Head of caudate nucleus (tissue), 42 donors: Measurements from ENCODE around the gene EIF5B.

Experiments used
- DNase-seq, 42 donors: peaks; one replicate each; pipeline versions ENCODE4 v3.0.0 to v3.0.0-alpha.2; 2020 to 2021; ENCODE audit warnings: mixed read lengths in 7 of 42
- intact Hi-C: fragments of 100-400 bp; cut with DNase I; formaldehyde crosslinking; loops from one replicate; pipeline ENCODE4 v1.15.0; 2022

EIF5B gene

GRCh38 chr2:99401841-99402240, 64.7 kb downstream of the EIF5B start:
- intact Hi-C loops = no loop called here

GRCh38 chr2:99403084-99403483, 65.9 kb downstream of the EIF5B start:
- DNase-seq = no peak
- intact Hi-C loops = no loop called here

More at GRCh38 chr2:99401841-99402240, 64.7 kb downstream of the EIF5B start:
- no peak for DNase-seq

- intact Hi-C loops = no loop called here
- DNase-seq = no peak
Measured at GRCh38 chr2:99403524-99403923, 66.3 kb downstream of the EIF5B start.

- intact Hi-C loops = no loop called here
- peak in 7 of 42 donors; percentile 8 to 51 (median 23) for DNase-seq
Measured at GRCh38 chr2:99404039-99404796, 67.0 kb downstream of the EIF5B start.

GRCh38 chr2:99404797-99405669, 67.8 kb downstream of the EIF5B start:
- DNase-seq = no peak
- intact Hi-C loops = no loop called here

- intact Hi-C loops = no loop called here
- DNase-seq = no peak
Measured at GRCh38 chr2:99406137-99406536, 68.9 kb downstream of the EIF5B start.

GRCh38 chr2:99410276-99410675, 73.1 kb downstream of the EIF5B start:
- intact Hi-C loops = no loop called here
- DNase-seq = no peak

GRCh38 chr2:99414566-99414965, 77.4 kb downstream of the EIF5B start:
- intact Hi-C loops = no loop called here
- DNase-seq = no peak

- intact Hi-C loops = no loop called here
- DNase-seq = no peak
Measured at GRCh38 chr2:99417396-99417795, 80.2 kb downstream of the EIF5B start.

GRCh38 chr2:99420031-99420430, 82.8 kb downstream of the EIF5B start:
- intact Hi-C loops = no loop called here
- no peak for DNase-seq

- intact Hi-C loops = no loop called here
- no peak for DNase-seq
Measured at GRCh38 chr2:99420751-99421299, 83.6 kb downstream of the EIF5B start.

GRCh38 chr2:99421469-99421868, 84.3 kb downstream of the EIF5B start:
- no peak for DNase-seq
- intact Hi-C loops = no loop called here

- no peak for DNase-seq
- intact Hi-C loops = no loop called here
Measured at GRCh38 chr2:99422599-99422998, 85.4 kb downstream of the EIF5B start.

GRCh38 chr2:99424371-99424770, 87.2 kb downstream of the EIF5B start:
- intact Hi-C loops = no loop called here
- no peak for DNase-seq

GRCh38 chr2:99425022-99425421, 87.8 kb downstream of the EIF5B start:
- intact Hi-C loops = no loop called here
- DNase-seq = no peak

- intact Hi-C loops = no loop called here
- no peak for DNase-seq
Measured at GRCh38 chr2:99430614-99431291, 93.6 kb downstream of the EIF5B start.

GRCh38 chr2:99431587-99432275, 94.5 kb downstream of the EIF5B start:
- intact Hi-C loops = no loop called here
- no peak for DNase-seq

GRCh38 chr2:99433340-99433739, 96.2 kb downstream of the EIF5B start:
- no peak for DNase-seq
- intact Hi-C loops = no loop called here

GRCh38 chr2:99436874-99437273, 99.7 kb downstream of the EIF5B start:
- intact Hi-C loops = no loop called here

More at GRCh38 chr2:99436874-99437273, 99.7 kb downstream of the EIF5B start:
- DNase-seq = no peak
